Choroid plexus epithelial cell (primary cell): ENCODE measurements around the gene ABCC4.
A peak's percentile ranks its signal among the peaks of the same experiment; 100 is the strongest.

Experiments
- DNase-seq: peaks from one replicate; pipeline ENCODE4 v3.0.0-alpha.2; 2010; ENCODE audit warnings: low read depth
- H3K4me3 ChIP-seq: 2 replicates; pipeline ENCODE4 v1.5.1; 2011; ENCODE audit warnings: low read depth, mild to moderate bottlenecking, control low read depth, low read length, moderate library complexity
- CTCF ChIP-seq: conservative IDR thresholded peaks from 2 replicates; pipeline ENCODE4 v1.5.1; 2011; ENCODE audit warnings: low read depth, mild to moderate bottlenecking, control low read depth, inconsistent platforms, low read length, moderate library complexity

The ABCC4 gene

GRCh38 chr13:95239283-95239682 is 62.0 kb downstream of the ABCC4 start:
- no peak overlapping the region for H3K4me3 ChIP-seq
- no peak for TF ChIP-seq CTCF
- no peak for DNase-seq

- no peak for DNase-seq
- H3K4me3 ChIP-seq = no peak overlapping the region
- TF ChIP-seq CTCF = no peak
These were observed 63.9 kb downstream of the ABCC4 start for GRCh38 chr13:95237310-95237870.

GRCh38 chr13:95236774-95237173 is 64.5 kb downstream of the ABCC4 start:
- no peak for DNase-seq
- no peak for TF ChIP-seq CTCF
- H3K4me3 ChIP-seq = no peak overlapping the region

GRCh38 chr13:95235974-95236373 is 65.3 kb downstream of the ABCC4 start:
- no peak overlapping the region for H3K4me3 ChIP-seq
- no peak for TF ChIP-seq CTCF
- no peak for DNase-seq

- no peak overlapping the region for H3K4me3 ChIP-seq
- DNase-seq = peak; percentile 36
These were observed 66.0 kb downstream of the ABCC4 start for GRCh38 chr13:95235199-95235756.

GRCh38 chr13:95234242-95234641 is 67.0 kb downstream of the ABCC4 start:
- no peak for DNase-seq
- H3K4me3 ChIP-seq = no peak overlapping the region
- TF ChIP-seq CTCF = no peak

More at GRCh38 chr13:95235199-95235756, 66.0 kb downstream of the ABCC4 start:
- TF ChIP-seq CTCF = no peak

GRCh38 chr13:95233026-95233635 is 68.1 kb downstream of the ABCC4 start:
- TF ChIP-seq CTCF = no peak
- no peak overlapping the region for H3K4me3 ChIP-seq
- DNase-seq = no peak
